HS-5 (cell line): Measurements from ENCODE around the gene RHOU.

Experiments
- DNase-seq: peaks from one replicate; pipeline ENCODE4 v3.0.0-alpha.2; 2012; ENCODE audit warnings: low read depth

Gene RHOU

DNA sequence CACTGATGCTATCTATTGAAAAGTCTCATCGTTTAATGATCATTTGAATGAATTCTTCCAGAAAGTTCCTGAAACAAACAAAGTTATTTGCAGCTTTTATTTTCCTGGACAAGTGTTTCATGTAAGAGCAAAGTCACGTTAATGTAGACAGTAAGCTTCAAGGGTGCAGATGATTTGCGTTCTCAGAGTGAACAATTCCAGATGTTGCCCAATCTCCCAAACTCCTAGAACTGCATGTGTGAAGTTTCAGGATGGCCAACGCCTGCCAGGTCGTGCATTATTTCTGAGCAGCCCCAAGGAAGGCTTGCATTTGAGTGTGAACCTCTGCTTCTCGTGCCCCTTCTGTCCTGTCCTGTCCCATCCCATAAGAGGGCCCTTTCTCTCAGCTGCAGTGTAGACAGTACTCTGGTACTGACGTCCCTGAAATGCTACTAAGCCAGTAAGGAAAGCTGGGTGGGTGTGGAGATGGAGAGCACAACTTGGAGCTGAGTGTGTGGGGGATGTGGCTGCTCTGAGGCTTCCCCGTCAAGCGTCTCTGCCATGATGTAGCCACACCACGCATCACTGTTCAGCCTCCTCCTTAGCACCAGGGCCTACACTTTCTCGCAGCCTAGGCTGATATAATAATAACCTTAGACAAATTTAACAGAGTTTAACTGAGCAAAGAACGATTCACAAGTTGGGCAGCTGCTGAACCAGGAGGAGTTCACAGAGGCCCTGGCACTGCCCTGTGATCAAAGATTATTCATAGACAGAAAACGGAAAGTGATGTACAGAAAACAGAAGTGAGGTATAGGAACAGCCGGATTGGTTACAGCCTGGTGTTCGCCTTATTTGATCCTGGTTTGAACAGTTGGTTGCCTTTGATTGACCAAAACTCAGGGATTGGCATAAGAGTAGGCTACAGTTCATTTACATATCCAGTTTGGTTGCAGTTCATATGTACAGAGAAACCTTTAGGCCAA, 50.4 kb downstream of the RHOU start:
- no peak for DNase-seq

- no peak for DNase-seq
Observed at GRCh38 chr1:228786361-228787129, 51.3 kb downstream of the RHOU start.

- no peak for DNase-seq
Observed at GRCh38 chr1:228791791-228792190, 56.5 kb downstream of the RHOU start.

DNA sequence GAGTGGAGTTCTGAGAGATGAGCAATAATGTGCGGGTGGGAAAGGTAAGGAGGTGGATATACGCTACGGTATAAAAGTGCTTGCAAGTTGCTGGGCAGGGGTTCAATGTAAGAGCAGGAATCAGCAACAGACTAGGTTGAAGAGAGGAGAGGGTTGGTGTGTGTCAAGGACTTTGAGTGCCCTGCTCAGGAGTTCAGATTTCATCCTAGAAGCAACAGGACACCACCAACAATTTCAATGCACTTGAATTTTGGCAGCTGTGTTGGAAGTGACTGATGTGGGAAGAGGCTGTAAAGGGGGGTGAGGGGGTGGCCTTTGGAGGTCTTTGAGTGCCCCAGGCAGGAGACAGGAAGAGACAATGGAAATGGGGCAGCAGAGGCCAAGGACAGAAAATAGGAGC, 57.3 kb downstream of the RHOU start:
- no peak for DNase-seq

- no peak for DNase-seq
Observed at GRCh38 chr1:228793032-228793431, 57.8 kb downstream of the RHOU start.

GRCh38 chr1:228794173-228794572, 58.9 kb downstream of the RHOU start:
- no peak for DNase-seq

DNA sequence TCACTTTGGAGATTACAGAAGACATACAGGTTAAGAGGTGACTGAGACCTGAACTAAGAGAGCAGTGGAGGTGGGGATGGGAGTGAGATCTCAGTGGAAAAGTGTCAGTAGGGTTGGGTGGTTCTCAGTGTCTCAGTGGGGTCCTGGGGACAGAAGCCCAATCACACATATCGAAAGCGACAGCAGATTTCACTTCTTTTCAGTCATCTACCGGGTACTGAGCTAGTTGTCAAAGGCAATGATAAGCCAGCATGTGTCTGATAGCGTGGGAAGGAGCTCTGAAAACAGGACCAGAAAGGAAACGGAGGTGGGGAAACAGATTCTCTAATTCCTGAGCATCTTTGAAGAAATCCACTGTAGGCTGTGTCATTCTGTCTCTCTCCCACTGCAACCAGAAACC, 59.5 kb downstream of the RHOU start:
- no peak for DNase-seq

- no peak for DNase-seq
Observed at GRCh38 chr1:228795596-228795995, 60.3 kb downstream of the RHOU start.
